ENCODE measurements around the gene ALG12. TPM values are rescaled to one million over a fixed set of nuclear protein-coding genes. Genes with fewer than 3 reads are reported as not detected.

ALG12 gene
- total RNA-seq, 2 donors from 2014 or later = 11.7 to 13.6 TPM

DNA sequence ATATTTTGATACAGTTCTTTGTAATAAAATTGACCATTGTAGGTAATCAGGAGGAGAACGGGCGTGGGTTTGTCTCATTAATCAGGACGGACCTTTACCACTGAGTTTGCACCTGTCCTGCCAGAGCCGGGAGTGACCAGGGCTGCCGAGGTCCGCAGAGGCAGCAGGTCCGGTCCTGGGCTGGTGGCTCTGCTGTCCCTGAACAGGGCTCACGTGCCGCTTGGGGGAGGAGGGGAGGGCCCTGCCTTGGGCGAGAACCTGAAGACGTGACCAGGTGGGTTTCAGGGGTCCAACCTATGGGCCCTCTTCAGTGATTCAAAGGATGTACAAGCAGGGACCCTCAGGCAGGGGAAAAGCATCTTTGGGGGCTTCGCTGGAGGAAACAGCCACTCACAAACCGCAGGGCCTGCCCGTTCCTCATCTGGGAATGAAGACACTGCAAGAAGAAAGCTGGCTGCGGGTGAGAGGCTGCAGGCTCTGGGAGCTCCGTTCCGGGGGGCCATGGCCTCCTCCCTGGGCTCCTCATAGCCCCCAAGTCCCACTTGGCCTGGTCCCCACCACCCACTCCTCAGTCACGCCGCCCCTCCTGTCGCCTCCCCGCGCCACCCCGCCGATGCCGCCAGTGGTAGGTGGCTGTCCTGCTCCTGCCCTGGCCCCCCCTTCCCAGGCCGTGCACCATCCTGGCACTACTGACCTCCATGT is 9.4 kb upstream of the ALG12 start:
- Mint-ChIP-seq H3K27me3 (ENCODE audit: low read depth) (no peaks in the 10 kb centered on the region), H3K4me3 (peak overlapping the region; percentile 38 to 40), H3K27ac (peak overlapping the region; percentile 44), H3K4me1 (ENCODE audit: low read depth) (peaks cover 49% of the 10 kb centered on the region), H3K9me3 (no peaks in the 10 kb centered on the region), H3K36me3 (ENCODE audit: insufficient read depth in 2 of 2) (no peaks in the 10 kb centered on the region)
- no peak for DNase-seq
- ATAC-seq (replicated peaks in 1 of 2) = no peak

DNA sequence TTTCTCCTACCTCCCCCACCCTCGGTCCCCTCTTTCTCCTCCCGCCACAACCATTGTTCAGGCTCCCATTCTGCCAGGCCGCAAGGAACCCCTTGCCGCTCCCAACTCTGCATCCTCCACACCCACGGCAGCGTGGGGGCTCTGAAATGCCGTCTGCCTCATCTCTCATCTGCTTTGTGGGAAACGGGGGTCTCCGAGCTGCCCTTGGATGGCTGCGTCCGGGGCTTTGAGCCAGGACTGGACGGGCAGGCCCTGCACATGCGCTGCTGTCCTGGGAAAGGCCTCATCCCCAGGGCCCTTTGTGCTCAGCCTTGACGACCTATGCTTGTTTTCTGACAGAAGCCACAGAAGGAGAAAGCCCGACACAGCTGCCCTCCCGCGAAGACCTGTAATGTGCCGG is 8.7 kb upstream of the ALG12 start:
- no peaks in the 10 kb centered on the region for H3K9me3 Mint-ChIP-seq
- no peak for DNase-seq
- no peaks in the 10 kb centered on the region for H3K36me3 Mint-ChIP-seq (ENCODE audit: insufficient read depth in 2 of 2)
- no peak for ATAC-seq (replicated peaks in 1 of 2)
- no peaks in the 10 kb centered on the region for H3K27me3 Mint-ChIP-seq (ENCODE audit: low read depth)
- H3K4me3 Mint-ChIP-seq = peak overlapping the region; percentile 38 to 40
- H3K4me1 Mint-ChIP-seq (ENCODE audit: low read depth) = peaks cover 46% of the 10 kb centered on the region
- H3K27ac Mint-ChIP-seq = peak overlapping the region; percentile 44

DNA sequence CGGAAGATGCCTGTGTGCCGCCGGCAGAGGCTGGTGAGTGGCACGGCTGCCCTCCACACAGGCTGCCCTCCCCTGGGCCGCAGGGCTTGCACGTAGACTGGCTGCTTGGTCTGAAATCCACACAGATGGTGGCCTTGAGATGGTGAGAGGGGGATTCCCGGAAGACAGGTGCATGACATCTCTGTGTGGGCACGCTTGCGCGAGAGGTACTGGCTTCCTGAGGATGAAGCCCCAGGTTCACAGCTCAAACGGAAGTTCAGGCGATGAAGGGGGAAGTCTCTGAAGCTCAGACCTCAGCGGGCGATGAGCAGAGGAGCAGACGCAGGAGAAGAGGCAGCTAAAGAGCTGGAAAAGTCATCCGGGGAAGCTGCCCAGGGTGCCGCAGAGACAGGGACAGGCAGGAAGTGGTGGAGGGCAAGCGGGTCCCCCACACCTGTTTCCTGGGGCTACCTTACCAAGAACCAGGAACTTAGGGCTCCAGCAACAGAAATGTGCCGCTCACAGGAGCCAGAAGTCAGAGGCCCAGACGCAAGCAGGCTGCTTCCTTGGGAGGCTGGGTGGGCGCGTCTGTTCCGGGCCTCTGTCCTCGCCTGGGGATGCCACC is 7.4 kb upstream of the ALG12 start:
- Mint-ChIP-seq H3K27ac (peak overlapping the region; percentile 93), H3K4me3 (peak overlapping the region; percentile 83 to 86), H3K36me3 (ENCODE audit: insufficient read depth in 2 of 2) (no peaks in the 10 kb centered on the region), H3K27me3 (ENCODE audit: low read depth) (no peaks in the 10 kb centered on the region), H3K9me3 (no peaks in the 10 kb centered on the region), H3K4me1 (ENCODE audit: low read depth) (peaks cover 36% of the 10 kb centered on the region)
- ATAC-seq (replicated peaks in 1 of 2) (peak; percentile 66 to 71), DNase-seq (peak; percentile 68 to 73)

DNA sequence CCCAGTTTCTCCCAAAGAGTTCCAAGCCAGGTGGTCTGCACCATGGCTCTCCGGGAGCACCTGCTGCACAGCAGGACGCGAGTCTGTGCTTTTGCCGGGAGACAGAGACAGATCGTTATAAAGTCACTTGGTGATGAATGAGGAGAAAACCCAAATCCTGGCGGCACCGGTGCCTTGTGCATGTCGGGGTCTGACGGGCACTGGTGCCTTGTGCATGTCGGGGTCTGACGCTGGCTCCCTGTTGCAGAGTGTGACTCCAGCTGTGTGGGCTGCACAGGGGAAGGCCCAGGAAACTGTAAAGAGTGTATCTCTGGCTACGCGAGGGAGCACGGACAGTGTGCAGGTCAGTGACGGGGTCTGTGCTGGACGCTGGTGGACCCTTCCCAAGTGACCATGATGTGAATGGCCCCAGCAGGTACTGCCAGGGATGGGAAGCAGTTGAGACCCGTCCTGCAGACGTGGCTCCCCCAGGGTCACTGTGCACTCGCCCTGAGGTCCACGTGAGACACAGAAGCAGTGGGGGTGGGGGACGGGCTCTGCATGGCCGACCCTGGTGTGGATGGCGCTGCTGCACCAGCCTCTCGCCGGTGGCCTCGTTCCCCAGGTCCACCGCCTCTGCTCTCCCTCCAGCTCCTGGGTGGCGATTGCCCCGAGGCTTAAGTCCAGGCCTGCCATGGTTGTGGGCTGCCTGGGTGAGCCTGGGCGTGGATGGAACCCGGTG is 6.0 kb upstream of the ALG12 start:
- H3K4me3 Mint-ChIP-seq = peak overlapping the region in 1 of 2 donors; percentile 8
- no peak for ATAC-seq (replicated peaks in 1 of 2)
- no peaks in the 10 kb centered on the region for H3K36me3 Mint-ChIP-seq (ENCODE audit: insufficient read depth in 2 of 2)

DNA sequence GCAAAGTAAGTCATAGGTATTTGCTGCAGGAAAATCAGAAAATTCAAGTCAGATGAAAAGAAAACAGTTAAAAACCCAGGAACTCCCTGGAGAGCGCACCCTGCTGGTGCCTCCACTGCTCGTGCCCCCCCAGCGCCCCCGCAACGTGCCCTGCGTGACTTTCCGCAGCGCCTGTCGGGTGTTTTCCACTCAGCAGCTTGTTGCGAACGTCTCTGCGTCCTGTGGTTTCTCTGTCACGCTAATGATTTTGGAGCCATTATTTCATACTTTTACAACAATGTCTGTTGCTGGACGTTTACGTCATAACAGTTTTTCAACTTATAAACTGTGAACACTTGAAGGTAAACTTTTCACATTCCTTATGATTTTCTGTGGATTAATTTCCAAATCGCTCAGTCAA is 5.2 kb upstream of the ALG12 start:
- ATAC-seq (replicated peaks in 1 of 2) = no peak
- no peak overlapping the region for H3K27ac Mint-ChIP-seq
- H3K4me1 Mint-ChIP-seq (ENCODE audit: low read depth) = peaks cover 38% of the 10 kb centered on the region
- DNase-seq = no peak
- no peaks in the 10 kb centered on the region for H3K27me3 Mint-ChIP-seq (ENCODE audit: low read depth)
- H3K9me3 Mint-ChIP-seq = no peaks in the 10 kb centered on the region
- no peaks in the 10 kb centered on the region for H3K36me3 Mint-ChIP-seq (ENCODE audit: insufficient read depth in 2 of 2)
- H3K4me3 Mint-ChIP-seq = no peak overlapping the region

More for the DNA sequence above, 6.0 kb upstream of the ALG12 start:
- H3K27ac Mint-ChIP-seq = no peak overlapping the region
- H3K27me3 Mint-ChIP-seq (ENCODE audit: low read depth) = no peaks in the 10 kb centered on the region
- no peaks in the 10 kb centered on the region for H3K9me3 Mint-ChIP-seq
- DNase-seq = no peak
- H3K4me1 Mint-ChIP-seq (ENCODE audit: low read depth) = peaks cover 38% of the 10 kb centered on the region

DNA sequence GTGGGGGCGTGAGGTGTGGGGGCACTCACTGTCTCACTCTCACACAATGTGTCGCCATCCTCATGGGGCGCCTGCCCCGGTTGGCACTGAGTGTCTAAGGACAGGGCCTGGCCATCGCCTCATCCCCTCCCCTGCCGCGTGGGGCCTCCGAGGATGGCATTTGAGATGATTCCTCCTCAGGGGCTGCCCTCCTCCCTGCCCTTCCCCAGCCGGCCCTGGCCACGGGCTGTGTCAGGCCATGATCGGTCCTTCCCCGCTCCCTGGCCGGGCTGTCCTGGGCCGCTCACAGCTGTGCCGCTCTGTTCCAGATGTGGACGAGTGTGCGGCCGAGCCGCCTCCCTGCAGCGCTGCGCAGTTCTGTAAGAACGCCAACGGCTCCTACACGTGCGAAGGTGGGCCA is 4.7 kb upstream of the ALG12 start:
- no peak for ATAC-seq (replicated peaks in 1 of 2)
- no peak for DNase-seq
- Mint-ChIP-seq H3K36me3 (ENCODE audit: insufficient read depth in 2 of 2) (no peaks in the 10 kb centered on the region), H3K27me3 (ENCODE audit: low read depth) (no peaks in the 10 kb centered on the region), H3K9me3 (no peaks in the 10 kb centered on the region), H3K27ac (no peak overlapping the region), H3K4me3 (no peak overlapping the region), H3K4me1 (ENCODE audit: low read depth) (peaks cover 38% of the 10 kb centered on the region)

DNA sequence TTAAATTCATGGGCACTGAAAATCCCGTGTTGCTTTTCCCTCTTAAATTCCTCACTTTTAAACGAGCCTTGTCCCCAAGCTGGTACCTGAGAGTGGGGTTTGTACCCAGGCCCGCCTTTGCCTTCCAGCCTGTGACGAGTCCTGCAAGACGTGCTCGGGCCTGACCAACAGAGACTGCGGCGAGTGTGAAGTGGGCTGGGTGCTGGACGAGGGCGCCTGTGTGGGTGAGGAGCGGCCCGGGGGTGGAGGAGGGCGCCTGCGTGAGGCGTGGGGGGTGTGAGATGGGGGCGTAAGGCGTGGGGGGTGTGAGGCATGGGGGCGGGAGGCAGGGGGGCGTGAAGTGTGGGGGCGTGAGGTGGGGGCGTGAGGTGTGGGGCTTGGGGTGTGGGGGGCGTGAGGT is 4.2 kb upstream of the ALG12 start:
- no peak for ATAC-seq (replicated peaks in 1 of 2)
- DNase-seq = no peak
- Mint-ChIP-seq H3K4me1 (ENCODE audit: low read depth) (peaks cover 38% of the 10 kb centered on the region), H3K9me3 (no peaks in the 10 kb centered on the region), H3K4me3 (no peak overlapping the region), H3K36me3 (ENCODE audit: insufficient read depth in 2 of 2) (no peaks in the 10 kb centered on the region), H3K27me3 (ENCODE audit: low read depth) (no peaks in the 10 kb centered on the region), H3K27ac (no peak overlapping the region)

DNA sequence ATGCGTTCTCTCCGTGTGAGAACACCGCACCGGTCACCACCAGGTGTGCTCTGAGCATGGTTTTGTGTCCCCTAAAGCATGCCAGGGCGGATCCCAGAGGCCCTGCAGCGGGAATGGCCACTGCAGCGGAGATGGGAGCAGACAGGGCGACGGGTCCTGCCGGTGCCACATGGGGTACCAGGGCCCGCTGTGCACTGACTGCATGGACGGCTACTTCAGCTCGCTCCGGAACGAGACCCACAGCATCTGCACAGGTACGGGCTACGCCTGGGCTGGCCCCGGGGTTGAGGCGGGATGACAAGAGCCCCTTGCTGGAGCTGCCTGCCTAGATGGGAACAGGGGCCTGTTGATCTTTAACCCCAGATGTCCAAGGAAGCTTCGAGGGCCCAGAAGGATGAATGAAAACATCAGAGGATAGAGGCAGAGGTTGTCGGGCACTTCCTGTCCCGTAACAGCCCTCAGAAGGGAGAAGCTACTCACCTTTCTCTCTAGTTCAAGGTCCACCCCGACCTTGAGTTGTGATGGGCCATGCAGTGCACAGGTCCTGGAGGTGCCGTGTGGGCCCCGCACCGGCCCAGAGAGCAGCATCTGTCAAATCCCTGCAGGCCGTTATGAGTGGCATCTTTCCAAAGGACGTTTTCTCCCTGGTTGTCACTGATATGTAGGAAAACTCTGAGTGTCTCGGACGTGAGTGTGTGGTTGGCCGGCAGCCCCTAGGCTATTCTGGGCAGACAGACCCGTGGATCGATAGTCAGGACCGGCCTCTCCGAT is 3.5 kb upstream of the ALG12 start:
- H3K4me1 Mint-ChIP-seq (ENCODE audit: low read depth) = peaks cover 38% of the 10 kb centered on the region
- H3K27me3 Mint-ChIP-seq (ENCODE audit: low read depth) = no peaks in the 10 kb centered on the region
- no peak for ATAC-seq (replicated peaks in 1 of 2)
- no peak for DNase-seq
- H3K27ac Mint-ChIP-seq = no peak overlapping the region
- H3K36me3 Mint-ChIP-seq (ENCODE audit: insufficient read depth in 2 of 2) = no peaks in the 10 kb centered on the region
- no peaks in the 10 kb centered on the region for H3K9me3 Mint-ChIP-seq
- H3K4me3 Mint-ChIP-seq = no peak overlapping the region

DNA sequence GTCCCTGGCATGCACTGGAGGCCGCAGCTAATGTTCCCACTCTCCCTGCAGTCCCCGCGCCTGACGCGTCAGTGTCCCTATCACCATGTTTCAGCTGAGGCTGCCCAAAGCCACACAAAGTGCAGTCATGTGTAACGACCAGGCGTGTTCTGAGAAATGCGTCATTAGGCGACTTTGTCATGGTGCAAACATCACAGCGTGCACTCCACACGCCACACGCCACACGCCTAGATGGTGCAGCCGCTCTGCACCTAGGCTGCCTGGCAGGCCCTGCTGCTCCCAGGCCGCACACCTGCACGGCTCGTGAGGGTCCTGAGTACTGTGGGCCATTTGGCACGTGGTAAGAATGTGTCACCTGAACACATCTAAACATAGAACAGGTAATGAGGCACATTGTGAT is 2.6 kb upstream of the ALG12 start:
- peaks cover 37% of the 10 kb centered on the region for H3K4me1 Mint-ChIP-seq (ENCODE audit: low read depth)
- no peaks in the 10 kb centered on the region for H3K36me3 Mint-ChIP-seq (ENCODE audit: insufficient read depth in 2 of 2)
- ATAC-seq (replicated peaks in 1 of 2) (no peak), DNase-seq (no peak)
- no peaks in the 10 kb centered on the region for H3K27me3 Mint-ChIP-seq (ENCODE audit: low read depth)
- H3K9me3 Mint-ChIP-seq = no peaks in the 10 kb centered on the region
- H3K27ac Mint-ChIP-seq = no peak overlapping the region
- H3K4me3 Mint-ChIP-seq = no peak overlapping the region

DNA sequence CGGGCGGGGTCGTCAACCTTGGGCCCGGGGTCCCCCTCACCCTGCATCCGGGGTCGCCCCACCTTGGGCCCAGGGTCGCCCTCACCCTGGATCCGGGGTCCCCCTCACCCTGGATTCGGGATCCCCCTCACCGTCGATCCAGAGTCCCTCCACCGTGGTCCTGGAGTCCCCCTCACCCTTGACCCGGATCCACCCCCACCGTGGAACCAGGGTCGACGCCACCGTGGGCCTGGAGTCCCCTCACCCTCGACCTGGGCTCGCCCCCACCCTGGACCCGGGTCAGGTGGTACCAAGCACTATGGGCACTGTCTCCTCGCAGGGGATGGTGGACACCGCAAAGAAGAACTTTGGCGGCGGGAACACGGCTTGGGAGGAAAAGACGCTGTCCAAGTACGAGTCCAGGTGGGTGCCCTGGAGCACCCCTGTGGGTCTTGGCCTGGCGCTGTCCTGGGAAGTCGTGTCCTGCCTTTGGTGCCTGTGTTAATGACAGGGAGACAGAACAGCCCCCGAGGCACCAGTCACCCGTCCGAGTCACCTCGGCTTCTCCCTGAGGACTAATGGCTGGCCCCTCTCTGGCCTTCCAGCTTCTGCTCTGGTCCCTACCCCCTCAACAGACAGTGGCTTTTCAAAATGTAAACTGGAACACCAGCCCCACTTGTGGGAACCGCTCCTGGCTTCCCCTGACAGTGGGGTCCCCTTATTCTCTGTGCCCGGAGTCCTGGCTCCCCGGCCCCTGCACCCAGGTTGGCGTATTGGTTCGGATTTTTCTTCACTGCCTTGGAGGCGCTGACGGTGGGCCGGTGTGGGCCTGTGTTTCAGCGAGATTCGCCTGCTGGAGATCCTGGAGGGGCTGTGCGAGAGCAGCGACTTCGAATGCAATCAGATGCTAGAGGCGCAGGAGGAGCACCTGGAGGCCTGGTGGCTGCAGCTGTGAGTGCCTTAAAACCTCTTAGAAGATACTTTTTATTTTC is 958 bp upstream of the ALG12 start:
- Mint-ChIP-seq H3K4me3 (peak overlapping the region; percentile 78 to 79), H3K9me3 (no peaks in the 10 kb centered on the region), H3K27ac (peak overlapping the region; percentile 60), H3K36me3 (ENCODE audit: insufficient read depth in 2 of 2) (no peaks in the 10 kb centered on the region), H3K27me3 (ENCODE audit: low read depth) (no peaks in the 10 kb centered on the region), H3K4me1 (ENCODE audit: low read depth) (peaks cover 24% of the 10 kb centered on the region)
- DNase-seq = no peak
- no peak for ATAC-seq (replicated peaks in 1 of 2)

DNA sequence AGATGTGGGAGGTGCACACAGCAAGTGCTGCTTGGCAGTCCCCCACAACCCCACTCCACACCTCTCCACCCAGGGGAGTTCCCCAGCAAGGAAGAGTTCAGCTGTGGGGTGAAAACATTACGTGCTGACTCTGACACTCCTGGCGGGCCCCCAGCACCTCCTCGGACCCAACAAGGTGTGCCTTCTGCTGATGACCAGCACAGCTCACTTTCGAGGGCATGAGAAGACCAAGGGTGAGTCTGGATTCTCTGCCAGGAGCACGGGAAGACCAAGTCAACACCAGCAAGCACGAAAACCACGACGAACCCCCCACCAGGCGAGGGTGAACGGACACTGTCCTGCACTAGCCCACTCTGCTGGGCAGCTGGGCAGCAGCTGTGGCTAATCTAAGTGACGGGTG is 1.4 kb downstream of the ALG12 start:
- DNase-seq = no peak
- H3K9me3 Mint-ChIP-seq = no peaks in the 10 kb centered on the region
- H3K27ac Mint-ChIP-seq = no peak overlapping the region
- H3K36me3 Mint-ChIP-seq (ENCODE audit: insufficient read depth in 2 of 2) = no peaks in the 10 kb centered on the region
- no peaks in the 10 kb centered on the region for H3K27me3 Mint-ChIP-seq (ENCODE audit: low read depth)
- H3K4me1 Mint-ChIP-seq (ENCODE audit: low read depth) = peaks cover 24% of the 10 kb centered on the region
- no peak for ATAC-seq (replicated peaks in 1 of 2)
- H3K4me3 Mint-ChIP-seq = peak overlapping the region; percentile 86 to 92

DNA sequence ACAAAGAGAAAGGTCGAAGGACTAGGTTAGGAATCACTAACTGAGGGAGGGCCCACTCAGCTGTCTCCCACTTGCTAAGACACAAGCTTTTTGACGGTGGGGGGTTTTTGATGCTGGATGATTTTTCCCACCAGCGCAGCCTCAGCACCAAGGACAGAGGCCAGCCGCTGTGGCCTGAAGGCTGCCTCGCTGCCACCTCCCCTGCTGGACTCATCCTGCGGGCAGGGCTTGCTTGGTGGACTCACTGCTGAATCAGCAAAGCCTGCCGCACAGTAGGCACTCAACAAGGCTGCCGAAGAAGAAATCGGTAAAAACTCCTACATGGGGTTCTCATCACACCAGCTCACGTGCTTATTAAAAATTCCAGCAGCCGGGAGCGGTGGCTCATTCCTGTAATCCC is 2.6 kb downstream of the ALG12 start:
- ATAC-seq (replicated peaks in 1 of 2) = no peak
- H3K27ac Mint-ChIP-seq = no peak overlapping the region
- no peaks in the 10 kb centered on the region for H3K9me3 Mint-ChIP-seq
- H3K36me3 Mint-ChIP-seq (ENCODE audit: insufficient read depth in 2 of 2) = no peaks in the 10 kb centered on the region
- H3K27me3 Mint-ChIP-seq (ENCODE audit: low read depth) = no peaks in the 10 kb centered on the region
- no peak for DNase-seq
- H3K4me1 Mint-ChIP-seq (ENCODE audit: low read depth) = peaks cover 24% of the 10 kb centered on the region
- no peak overlapping the region for H3K4me3 Mint-ChIP-seq
